Measurements from ENCODE around the gene SLC39A11.
"Not testable (repeated sequence)": the region's sequence is repeated elsewhere in the genome, so short reads cannot be mapped to it uniquely, and the experiment has no call there.

The SLC39A11 gene

GRCh38 chr17:72763981-72764380, 328.5 kb downstream of the SLC39A11 start:
- TF ChIP-seq LEF1 (IDR thresholded peaks at IDR 0.05; ENCODE audit: borderline replicate concordance), result no peak
- TF ChIP-seq L3MBTL2 (conservative IDR thresholded peaks at IDR 0.05), result no peak
- no peak for TF ChIP-seq SP1 (IDR thresholded peaks at IDR 0.05)
- TF ChIP-seq HDGF (IDR thresholded peaks at IDR 0.05; ENCODE audit: borderline replicate concordance), result no peak
- no peak for TF ChIP-seq CTBP1 (IDR thresholded peaks at IDR 0.05; ENCODE audit: borderline replicate concordance)
- TF ChIP-seq FOXK2 (IDR thresholded peaks at IDR 0.05), result no peak
- no peak for TF ChIP-seq ARNT (IDR thresholded peaks at IDR 0.05)
- no peak for TF ChIP-seq PKNOX1 (IDR thresholded peaks at IDR 0.05)
- TF ChIP-seq BHLHE40 (IDR thresholded peaks at IDR 0.05; ENCODE audit: borderline replicate concordance), result no peak
- no peak for TF ChIP-seq ZNF384 (IDR thresholded peaks at IDR 0.05)
- TF ChIP-seq SUZ12 (IDR thresholded peaks at IDR 0.05), result no peak
- no peak for TF ChIP-seq ELF4 (IDR thresholded peaks at IDR 0.05)
- TF ChIP-seq NFRKB (IDR thresholded peaks at IDR 0.05), result no peak
- no peak for DNase-seq (ENCODE audit: extremely low spot score)
- POLR2A ChIA-PET, result no interaction called here
- CTCF ChIA-PET, result no interaction called here

- DNase-seq (ENCODE audit: extremely low spot score); CTCF ChIA-PET; POLR2A ChIA-PET: not testable (repeated sequence)
Observed at GRCh38 chr17:72761893-72762575, 330.5 kb downstream of the SLC39A11 start.

GRCh38 chr17:72761431-72761830, 331.1 kb downstream of the SLC39A11 start:
- no peak for DNase-seq (ENCODE audit: extremely low spot score)
- ChIA-PET POLR2A (no interaction called here), CTCF (no interaction called here)
- TF ChIP-seq PKNOX1 (IDR thresholded peaks at IDR 0.05) (no peak), ARNT (IDR thresholded peaks at IDR 0.05) (no peak), HDGF (IDR thresholded peaks at IDR 0.05; ENCODE audit: borderline replicate concordance) (no peak), SP1 (IDR thresholded peaks at IDR 0.05) (no peak), ELF4 (IDR thresholded peaks at IDR 0.05) (no peak), FOXA1 (IDR thresholded peaks at IDR 0.05) (no peak), TARDBP (IDR thresholded peaks at IDR 0.05) (no peak)

- POLR2A ChIA-PET, result no interaction called here
- TF ChIP-seq PKNOX1 (IDR thresholded peaks at IDR 0.05), result no peak
- TF ChIP-seq BHLHE40 (IDR thresholded peaks at IDR 0.05; ENCODE audit: borderline replicate concordance), result no peak
- no peak for TF ChIP-seq LEF1 (IDR thresholded peaks at IDR 0.05; ENCODE audit: borderline replicate concordance)
- no peak for TF ChIP-seq FOXA1 (IDR thresholded peaks at IDR 0.05)
- no peak for TF ChIP-seq SP1 (IDR thresholded peaks at IDR 0.05)
- TF ChIP-seq NFRKB (IDR thresholded peaks at IDR 0.05), result no peak
- no peak for TF ChIP-seq ARNT (IDR thresholded peaks at IDR 0.05)
- TF ChIP-seq SUZ12 (IDR thresholded peaks at IDR 0.05), result no peak
- TF ChIP-seq CTBP1 (IDR thresholded peaks at IDR 0.05; ENCODE audit: borderline replicate concordance), result no peak
- TF ChIP-seq ELF4 (IDR thresholded peaks at IDR 0.05), result no peak
- TF ChIP-seq ZNF384 (IDR thresholded peaks at IDR 0.05), result no peak
- TF ChIP-seq L3MBTL2 (conservative IDR thresholded peaks at IDR 0.05), result no peak
- TF ChIP-seq HDGF (IDR thresholded peaks at IDR 0.05; ENCODE audit: borderline replicate concordance), result no peak
- TF ChIP-seq FOXK2 (IDR thresholded peaks at IDR 0.05), result no peak
- no peak for TF ChIP-seq FOXM1 (IDR thresholded peaks at IDR 0.05; ENCODE audit: borderline replicate concordance)
- DNase-seq (ENCODE audit: extremely low spot score), result no peak
- CTCF ChIA-PET, result no interaction called here
Observed at GRCh38 chr17:72760368-72760767, 332.1 kb downstream of the SLC39A11 start.

- DNase-seq (ENCODE audit: extremely low spot score), result no peak
- ChIA-PET POLR2A (no interaction called here), CTCF (no interaction called here)
- TF ChIP-seq LEF1 (IDR thresholded peaks at IDR 0.05; ENCODE audit: borderline replicate concordance) (no peak), FOXA1 (IDR thresholded peaks at IDR 0.05) (no peak), FOXM1 (IDR thresholded peaks at IDR 0.05; ENCODE audit: borderline replicate concordance) (no peak), ZNF384 (IDR thresholded peaks at IDR 0.05) (no peak), SUZ12 (IDR thresholded peaks at IDR 0.05) (no peak), FOXK2 (IDR thresholded peaks at IDR 0.05) (no peak), CTBP1 (IDR thresholded peaks at IDR 0.05; ENCODE audit: borderline replicate concordance) (no peak), SP1 (IDR thresholded peaks at IDR 0.05) (no peak), L3MBTL2 (conservative IDR thresholded peaks at IDR 0.05) (no peak), NFRKB (IDR thresholded peaks at IDR 0.05) (no peak), TARDBP (IDR thresholded peaks at IDR 0.05) (no peak), BHLHE40 (IDR thresholded peaks at IDR 0.05; ENCODE audit: borderline replicate concordance) (no peak), ELF4 (IDR thresholded peaks at IDR 0.05) (no peak), PKNOX1 (IDR thresholded peaks at IDR 0.05) (no peak), ARNT (IDR thresholded peaks at IDR 0.05) (no peak), HDGF (IDR thresholded peaks at IDR 0.05; ENCODE audit: borderline replicate concordance) (no peak)
Observed at GRCh38 chr17:72759301-72759700, 333.2 kb downstream of the SLC39A11 start.

GRCh38 chr17:72756256-72756655, 336.2 kb downstream of the SLC39A11 start:
- TF ChIP-seq SP1 (IDR thresholded peaks at IDR 0.05) (no peak), ZNF384 (IDR thresholded peaks at IDR 0.05) (no peak)
- POLR2A ChIA-PET, result no interaction called here
- DNase-seq (ENCODE audit: extremely low spot score), result no peak
- CTCF ChIA-PET, result no interaction called here
